ENCODE data around the gene GRIA1.

GRIA1 gene

DNA sequence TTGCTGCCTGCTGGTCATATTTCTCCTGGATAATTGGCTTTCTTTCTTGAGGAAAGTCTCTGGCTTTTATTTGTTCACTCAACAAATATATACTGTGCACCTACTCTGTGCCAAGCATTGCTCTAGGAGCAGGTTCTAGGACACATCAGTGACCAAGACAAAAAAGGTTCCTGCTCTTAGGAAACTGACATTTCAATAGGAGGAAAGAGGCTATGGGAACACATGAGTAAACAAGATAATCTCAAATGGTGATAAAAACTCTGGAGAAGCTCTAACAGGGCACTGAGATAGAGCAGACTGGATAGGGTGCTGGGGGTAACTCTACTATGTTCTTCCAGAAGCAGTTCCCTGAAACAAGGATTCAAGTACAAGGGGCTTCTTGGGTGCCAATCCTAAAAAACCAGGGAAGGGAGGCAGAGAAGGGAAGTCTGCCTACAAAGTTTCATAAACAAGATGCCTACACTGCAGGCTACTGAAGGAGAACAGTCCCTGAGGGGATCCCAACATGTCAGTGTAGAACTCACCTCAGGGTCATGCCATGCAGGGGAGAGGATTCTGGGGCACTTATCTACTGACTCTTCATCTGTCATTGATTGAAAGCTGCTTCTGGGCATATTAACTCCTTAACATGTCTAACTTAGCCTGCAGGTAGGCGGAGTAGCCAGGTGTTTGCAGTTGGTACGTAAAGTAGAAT, 181.3 kb downstream of the GRIA1 start:
- Histone ChIP-seq H4K5ac (ENCODE audit: low read length) (no peak overlapping the region), H3K36me3 (ENCODE audit: control insufficient read depth, insufficient read depth, low read length) (no peaks in the 10 kb centered on the region), H3K79me2 (ENCODE audit: control insufficient read depth, insufficient read depth, low read length) (no peaks in the 10 kb centered on the region), H3K23ac (ENCODE audit: low read length) (no peak overlapping the region), H3K27ac (ENCODE audit: low read depth, low read length) (no peak overlapping the region), H3K4me3 (ENCODE audit: low read length) (no peak overlapping the region), H2BK5ac (ENCODE audit: low read length) (no peak overlapping the region), H3K9ac (ENCODE audit: low read length) (no peak overlapping the region), H3K27me3 (ENCODE audit: insufficient read depth, low read length, poor library complexity) (no peaks in the 10 kb centered on the region), H3K56ac (ENCODE audit: low read length) (no peak overlapping the region), H3K18ac (ENCODE audit: low read length) (no peak overlapping the region), H3K4ac (ENCODE audit: low read depth, low read length) (no peak overlapping the region), H2BK15ac (replicated peaks; ENCODE audit: low read depth) (no peak overlapping the region), H2AK5ac (ENCODE audit: low read length) (no peak overlapping the region), H3K4me1 (ENCODE audit: control insufficient read depth, low read depth, low read length) (no peaks in the 10 kb centered on the region), H4K8ac (ENCODE audit: low read depth, low read length) (no peak overlapping the region), H2BK120ac (ENCODE audit: low read depth, low read length) (no peak overlapping the region), H3K79me1 (ENCODE audit: low read length) (no peaks in the 10 kb centered on the region), H3K4me2 (ENCODE audit: low read length) (no peak overlapping the region)
- DNase-seq, result no peak
- WGBS (ENCODE audit: extremely low coverage, insufficient coverage, low lambda C conversion rate), result no CpG with 5 or more reads among the region's 2 CpGs

DNA sequence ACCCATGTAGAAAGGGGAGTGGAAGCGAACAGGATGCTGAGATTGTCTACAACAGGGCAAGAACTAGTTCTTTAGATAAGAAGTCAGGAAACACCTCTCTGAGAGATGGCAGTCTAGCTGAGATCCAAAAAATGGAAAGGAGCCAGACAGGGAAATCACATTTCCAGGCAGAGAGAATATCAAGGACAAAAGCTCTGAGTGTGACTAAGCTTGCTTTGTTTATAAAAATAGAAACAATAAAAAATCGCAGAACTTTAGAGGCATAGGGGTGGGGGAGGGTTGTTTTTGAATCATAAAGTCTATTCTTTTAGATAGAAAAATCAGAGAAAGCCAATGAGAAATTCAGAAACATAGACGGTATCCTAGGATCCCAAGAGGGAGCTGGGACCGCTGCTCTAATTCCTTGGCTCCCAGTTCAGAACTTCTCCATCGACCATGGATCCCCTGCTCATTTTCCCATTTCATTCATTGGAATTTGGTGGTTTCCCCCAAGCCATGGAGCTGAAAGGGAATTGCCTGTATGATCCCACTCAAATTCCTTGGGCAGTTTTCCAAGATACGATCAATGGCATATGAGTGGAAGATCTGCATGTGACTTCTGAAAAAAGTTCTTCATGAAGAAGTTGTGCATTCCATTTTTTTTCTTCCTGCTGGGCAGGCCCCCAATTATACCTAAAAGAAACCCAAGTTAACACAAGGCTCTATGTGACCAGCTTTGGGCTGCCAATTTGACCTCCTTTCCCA, 182.0 kb downstream of the GRIA1 start:
- Histone ChIP-seq H3K4me1 (ENCODE audit: control insufficient read depth, low read depth, low read length) (no peaks in the 10 kb centered on the region), H2BK15ac (replicated peaks; ENCODE audit: low read depth) (no peak overlapping the region), H3K79me1 (ENCODE audit: low read length) (no peaks in the 10 kb centered on the region), H2BK5ac (ENCODE audit: low read length) (no peak overlapping the region), H3K4ac (ENCODE audit: low read depth, low read length) (no peak overlapping the region), H2AK5ac (ENCODE audit: low read length) (no peak overlapping the region), H3K27ac (ENCODE audit: low read depth, low read length) (no peak overlapping the region), H3K56ac (ENCODE audit: low read length) (no peak overlapping the region), H4K8ac (ENCODE audit: low read depth, low read length) (no peak overlapping the region), H3K27me3 (ENCODE audit: insufficient read depth, low read length, poor library complexity) (no peaks in the 10 kb centered on the region), H3K4me2 (ENCODE audit: low read length) (no peak overlapping the region), H3K18ac (ENCODE audit: low read length) (no peak overlapping the region), H3K23ac (ENCODE audit: low read length) (no peak overlapping the region), H3K9ac (ENCODE audit: low read length) (no peak overlapping the region), H2BK120ac (ENCODE audit: low read depth, low read length) (no peak overlapping the region), H3K36me3 (ENCODE audit: control insufficient read depth, insufficient read depth, low read length) (no peaks in the 10 kb centered on the region), H4K5ac (ENCODE audit: low read length) (no peak overlapping the region), H3K79me2 (ENCODE audit: control insufficient read depth, insufficient read depth, low read length) (no peaks in the 10 kb centered on the region), H3K4me3 (ENCODE audit: low read length) (no peak overlapping the region)
- no CpG with 5 or more reads among the region's 6 CpGs for WGBS (ENCODE audit: extremely low coverage, insufficient coverage, low lambda C conversion rate)
- no peak for DNase-seq

GRCh38 chr5:153674356-153674755, 183.9 kb downstream of the GRIA1 start:
- no peaks in the 10 kb centered on the region for H3K79me1 ChIP-seq (ENCODE audit: low read length)
- no peak for DNase-seq
- no peak overlapping the region for H3K9ac ChIP-seq (ENCODE audit: low read length)
- H3K36me3 ChIP-seq (ENCODE audit: control insufficient read depth, insufficient read depth, low read length), result no peaks in the 10 kb centered on the region
- no peak overlapping the region for H4K8ac ChIP-seq (ENCODE audit: low read depth, low read length)
- H2BK5ac ChIP-seq (ENCODE audit: low read length), result no peak overlapping the region
- H4K5ac ChIP-seq (ENCODE audit: low read length), result no peak overlapping the region
- H3K4me2 ChIP-seq (ENCODE audit: low read length), result no peak overlapping the region
- no peak overlapping the region for H3K4ac ChIP-seq (ENCODE audit: low read depth, low read length)
- no peaks in the 10 kb centered on the region for H3K79me2 ChIP-seq (ENCODE audit: control insufficient read depth, insufficient read depth, low read length)
- no peak overlapping the region for H3K27ac ChIP-seq (ENCODE audit: low read depth, low read length)
- no peaks in the 10 kb centered on the region for H3K4me1 ChIP-seq (ENCODE audit: control insufficient read depth, low read depth, low read length)
- no peak overlapping the region for H2BK120ac ChIP-seq (ENCODE audit: low read depth, low read length)
- H3K27me3 ChIP-seq (ENCODE audit: insufficient read depth, low read length, poor library complexity), result no peaks in the 10 kb centered on the region
- no peak overlapping the region for H2AK5ac ChIP-seq (ENCODE audit: low read length)
- H2BK15ac ChIP-seq (replicated peaks; ENCODE audit: low read depth), result no peak overlapping the region
- no peak overlapping the region for H3K23ac ChIP-seq (ENCODE audit: low read length)
- no peak overlapping the region for H3K4me3 ChIP-seq (ENCODE audit: low read length)
- no CpG with 5 or more reads among the region's 4 CpGs for WGBS (ENCODE audit: extremely low coverage, insufficient coverage, low lambda C conversion rate)
- no peak overlapping the region for H3K18ac ChIP-seq (ENCODE audit: low read length)
- H3K56ac ChIP-seq (ENCODE audit: low read length), result no peak overlapping the region

DNA sequence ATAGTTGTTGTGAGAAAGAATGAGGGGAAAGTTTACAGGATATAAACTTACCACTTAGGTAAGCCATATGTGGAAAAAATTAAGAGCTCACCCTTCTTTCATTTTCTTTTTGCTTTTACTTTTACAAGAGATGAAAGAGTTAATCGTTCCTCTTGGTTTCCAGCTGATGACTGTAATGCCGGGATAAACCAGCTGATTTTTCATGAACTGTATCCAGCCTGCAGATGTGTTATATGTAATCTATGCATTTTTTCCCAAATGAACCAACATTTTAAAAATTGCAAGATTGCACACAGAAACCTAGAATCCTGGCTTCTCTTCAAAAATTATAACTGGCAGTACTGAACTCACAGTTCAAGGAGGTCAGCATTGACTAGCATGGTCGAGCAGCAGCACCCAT, 185.9 kb downstream of the GRIA1 start:
- no peak overlapping the region for H2BK15ac ChIP-seq (replicated peaks; ENCODE audit: low read depth)
- H2BK120ac ChIP-seq (ENCODE audit: low read depth, low read length), result no peak overlapping the region
- no peaks in the 10 kb centered on the region for H3K36me3 ChIP-seq (ENCODE audit: control insufficient read depth, insufficient read depth, low read length)
- no peak overlapping the region for H2AK5ac ChIP-seq (ENCODE audit: low read length)
- H3K18ac ChIP-seq (ENCODE audit: low read length), result no peak overlapping the region
- no peak overlapping the region for H4K5ac ChIP-seq (ENCODE audit: low read length)
- no peaks in the 10 kb centered on the region for H3K4me1 ChIP-seq (ENCODE audit: control insufficient read depth, low read depth, low read length)
- H3K56ac ChIP-seq (ENCODE audit: low read length), result no peak overlapping the region
- H3K4ac ChIP-seq (ENCODE audit: low read depth, low read length), result no peak overlapping the region
- WGBS (ENCODE audit: extremely low coverage, insufficient coverage, low lambda C conversion rate), result no CpG with 5 or more reads among the region's 3 CpGs
- H3K4me2 ChIP-seq (ENCODE audit: low read length), result no peak overlapping the region
- H3K79me1 ChIP-seq (ENCODE audit: low read length), result no peaks in the 10 kb centered on the region
- H4K8ac ChIP-seq (ENCODE audit: low read depth, low read length), result no peak overlapping the region
- no peak overlapping the region for H3K9ac ChIP-seq (ENCODE audit: low read length)
- H3K79me2 ChIP-seq (ENCODE audit: control insufficient read depth, insufficient read depth, low read length), result no peaks in the 10 kb centered on the region
- H3K27me3 ChIP-seq (ENCODE audit: insufficient read depth, low read length, poor library complexity), result no peaks in the 10 kb centered on the region
- H3K27ac ChIP-seq (ENCODE audit: low read depth, low read length), result no peak overlapping the region
- no peak overlapping the region for H2BK5ac ChIP-seq (ENCODE audit: low read length)
- no peak overlapping the region for H3K4me3 ChIP-seq (ENCODE audit: low read length)
- H3K23ac ChIP-seq (ENCODE audit: low read length), result no peak overlapping the region
- no peak for DNase-seq

- Histone ChIP-seq H2AK5ac (ENCODE audit: low read length) (no peak overlapping the region), H3K4ac (ENCODE audit: low read depth, low read length) (no peak overlapping the region), H3K36me3 (ENCODE audit: control insufficient read depth, insufficient read depth, low read length) (no peaks in the 10 kb centered on the region), H4K5ac (ENCODE audit: low read length) (no peak overlapping the region), H3K18ac (ENCODE audit: low read length) (no peak overlapping the region), H3K79me2 (ENCODE audit: control insufficient read depth, insufficient read depth, low read length) (no peaks in the 10 kb centered on the region), H3K9ac (ENCODE audit: low read length) (no peak overlapping the region), H3K23ac (ENCODE audit: low read length) (no peak overlapping the region), H2BK120ac (ENCODE audit: low read depth, low read length) (no peak overlapping the region), H2BK5ac (ENCODE audit: low read length) (no peak overlapping the region), H3K4me1 (ENCODE audit: control insufficient read depth, low read depth, low read length) (no peaks in the 10 kb centered on the region), H3K4me3 (ENCODE audit: low read length) (no peak overlapping the region), H3K27me3 (ENCODE audit: insufficient read depth, low read length, poor library complexity) (no peaks in the 10 kb centered on the region), H4K8ac (ENCODE audit: low read depth, low read length) (no peak overlapping the region), H3K56ac (ENCODE audit: low read length) (no peak overlapping the region), H3K4me2 (ENCODE audit: low read length) (no peak overlapping the region), H2BK15ac (replicated peaks; ENCODE audit: low read depth) (no peak overlapping the region), H3K27ac (ENCODE audit: low read depth, low read length) (no peak overlapping the region), H3K79me1 (ENCODE audit: low read length) (no peaks in the 10 kb centered on the region)
- WGBS (ENCODE audit: extremely low coverage, insufficient coverage, low lambda C conversion rate), result no CpG with 5 or more reads among the region's 7 CpGs
- no peak for DNase-seq
Measured at GRCh38 chr5:153676821-153677220, 186.4 kb downstream of the GRIA1 start.

All from mesendoderm (in vitro differentiated cells).